CD4-positive, alpha-beta T cell (primary cell): Measurements from ENCODE around the gene TAF4B. TPM values are rescaled to one million over a fixed set of nuclear protein-coding genes. Genes with fewer than 3 reads are reported as not detected.
A peak's percentile ranks its signal among the peaks of the same experiment; 100 is the strongest.
"Not testable (repeated sequence)": the region's sequence is repeated elsewhere in the genome, so short reads cannot be mapped to it uniquely, and the experiment has no call there.

Source experiments
- ATAC-seq: fragments of 200-7000 bp; cut with Tn5 transposase; one replicate; pipeline ENCODE4 v1.10.0; 2022; ENCODE audit warnings: mild to moderate bottlenecking; ENCODE audit not compliant: poor library complexity
- CTCF ChIA-PET: fragments of 350-600 bp; sonication (Branson Sonifier 250); formaldehyde crosslinking; loops from one replicate; lab custom pipeline; 2021; ENCODE audit warnings: antibody characterized with exemption, inconsistent platforms; lab: Charles Lee
- POLR2A ChIA-PET: fragments of 350-600 bp; sonication (Branson Sonifier 250); formaldehyde crosslinking; loops from one replicate; lab custom pipeline; 2021; ENCODE audit warnings: antibody characterized with exemption, inconsistent platforms; lab: Charles Lee
- DNase-seq, 14 experiments: peaks; one replicate each; pipeline ENCODE4 v3.0.0-alpha.2; 2013 to 2020; ENCODE audit warnings: mixed read lengths in 2 of 14
- H3K27ac ChIP-seq, 2 donors: one replicate each; pipeline versions ENCODE4 v1.5.1 to v1.7.0; 2013; ENCODE audit warnings: low read length in 2 of 2, low read depth in 1 of 2, mild to moderate bottlenecking in 1 of 2
- H3K27me3 ChIP-seq, 2 experiments: 1 replicate in 1 of 2; 2 replicates in 1 of 2; pipeline versions ENCODE4 v1.6.1 to v1.7.0; 2013; ENCODE audit warnings: low read length in 2 of 2, control low read depth in 1 of 2, mild to moderate bottlenecking in 1 of 2, moderate library complexity in 1 of 2; ENCODE audit not compliant: insufficient read depth in 2 of 2, control insufficient read depth in 1 of 2
- H3K36me3 ChIP-seq: one replicate; pipeline ENCODE4 v1.6.1; 2013; ENCODE audit warnings: low read length, control low read depth; ENCODE audit not compliant: insufficient read depth
- H3K4me1 ChIP-seq: one replicate; pipeline ENCODE4 v1.6.1; 2013; ENCODE audit warnings: low read length, control low read depth; ENCODE audit not compliant: insufficient read depth
- H3K4me3 ChIP-seq: one replicate; pipeline ENCODE4 v1.5.1; 2013; ENCODE audit warnings: mild to moderate bottlenecking, low read length, moderate library complexity
- H3K9me3 ChIP-seq, 2 experiments: 1 replicate in 1 of 2; 2 replicates in 1 of 2; pipeline versions ENCODE4 v1.6.1 to v1.7.0; 2013; ENCODE audit warnings: low read length in 2 of 2, mild to moderate bottlenecking in 2 of 2, control low read depth in 1 of 2, moderate library complexity in 1 of 2; ENCODE audit not compliant: control insufficient read depth in 1 of 2, insufficient read depth in 1 of 2
- H3K27ac Mint-ChIP-seq: one replicate; pipeline ENCODE4 v1.8.0; 2020; ENCODE audit warnings: mixed read lengths
- H3K27me3 Mint-ChIP-seq: one replicate; pipeline ENCODE4 v1.8.0; 2021; ENCODE audit warnings: mixed read lengths
- H3K36me3 Mint-ChIP-seq: one replicate; pipeline ENCODE4 v1.8.0; 2021; ENCODE audit warnings: low read depth, mixed read lengths
- H3K4me1 Mint-ChIP-seq: one replicate; pipeline ENCODE4 v1.8.0; 2021; ENCODE audit warnings: low read depth, mixed read lengths
- H3K4me3 Mint-ChIP-seq: one replicate; pipeline ENCODE4 v1.8.0; 2020; ENCODE audit warnings: mild to moderate bottlenecking, mixed read lengths
- H3K9me3 Mint-ChIP-seq: one replicate; pipeline ENCODE4 v1.8.0; 2020; ENCODE audit warnings: mixed read lengths
- intact Hi-C, 2 experiments: fragments of 100-400 bp; cut with DNase I in 1 of 2; cut with micrococcal nuclease in 1 of 2; formaldehyde crosslinking; loops; one replicate each; pipeline versions ENCODE4 v1.15.1 to v1.9.0; 2023 to 2025; cut with DNase I, micrococcal nuclease
- total RNA-seq, 174 experiments: library from RNA in 2 of 174; stranded (reverse) in 2 of 174; gene quantifications; one replicate each; pipeline ENCODE4 v1.2.3 and lab custom pipeline; 2021 to 2026
- TF ChIP-seq, protein P1 (sequence below): fragments of 200-600 bp; IDR thresholded peaks from one replicate; pipeline ENCODE4 v1.8.0; 2022; ENCODE audit warnings: antibody characterized with exemption, mild to moderate bottlenecking

The TAF4B gene
- total RNA-seq, 2 experiments from 2014 or later = 13.7 to 14.1 TPM

DNA sequence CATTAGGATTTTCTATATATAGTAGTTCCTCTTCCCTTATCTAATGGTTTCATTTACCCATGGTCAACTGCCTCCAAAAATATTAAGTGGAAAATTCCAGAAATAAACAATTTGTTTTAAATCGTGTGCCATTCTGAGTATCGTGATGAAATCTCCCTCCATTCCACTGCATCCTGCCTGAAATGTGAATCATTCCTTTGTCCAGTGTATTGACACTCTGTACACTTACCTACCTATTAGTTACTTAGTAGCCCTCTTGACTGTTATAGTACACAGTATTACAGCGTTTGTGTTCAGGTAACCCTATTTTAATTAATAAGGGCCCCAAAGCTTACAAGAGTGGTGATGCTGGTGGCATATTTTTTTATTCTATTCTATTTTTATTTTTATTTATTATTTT is 26.2 kb downstream of the TAF4B start:
- no peaks in the 10 kb centered on the region for H3K9me3 ChIP-seq
- TF ChIP-seq, protein P1, sequence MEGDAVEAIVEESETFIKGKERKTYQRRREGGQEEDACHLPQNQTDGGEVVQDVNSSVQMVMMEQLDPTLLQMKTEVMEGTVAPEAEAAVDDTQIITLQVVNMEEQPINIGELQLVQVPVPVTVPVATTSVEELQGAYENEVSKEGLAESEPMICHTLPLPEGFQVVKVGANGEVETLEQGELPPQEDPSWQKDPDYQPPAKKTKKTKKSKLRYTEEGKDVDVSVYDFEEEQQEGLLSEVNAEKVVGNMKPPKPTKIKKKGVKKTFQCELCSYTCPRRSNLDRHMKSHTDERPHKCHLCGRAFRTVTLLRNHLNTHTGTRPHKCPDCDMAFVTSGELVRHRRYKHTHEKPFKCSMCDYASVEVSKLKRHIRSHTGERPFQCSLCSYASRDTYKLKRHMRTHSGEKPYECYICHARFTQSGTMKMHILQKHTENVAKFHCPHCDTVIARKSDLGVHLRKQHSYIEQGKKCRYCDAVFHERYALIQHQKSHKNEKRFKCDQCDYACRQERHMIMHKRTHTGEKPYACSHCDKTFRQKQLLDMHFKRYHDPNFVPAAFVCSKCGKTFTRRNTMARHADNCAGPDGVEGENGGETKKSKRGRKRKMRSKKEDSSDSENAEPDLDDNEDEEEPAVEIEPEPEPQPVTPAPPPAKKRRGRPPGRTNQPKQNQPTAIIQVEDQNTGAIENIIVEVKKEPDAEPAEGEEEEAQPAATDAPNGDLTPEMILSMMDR = no peak
- DNase-seq (no peak), ATAC-seq (no peak)
- no peaks in the 10 kb centered on the region for H3K27me3 ChIP-seq
- CTCF ChIA-PET = no interaction called here
- intact Hi-C loops = no loop called here
- no peak overlapping the region for H3K27ac Mint-ChIP-seq
- peaks cover 23% of the 10 kb centered on the region for H3K4me1 Mint-ChIP-seq
- H3K36me3 ChIP-seq = no peaks in the 10 kb centered on the region
- H3K4me3 ChIP-seq = no peak overlapping the region
- no peak overlapping the region for H3K4me3 Mint-ChIP-seq
- no peaks in the 10 kb centered on the region for H3K4me1 ChIP-seq
- POLR2A ChIA-PET = no interaction called here
- no peaks in the 10 kb centered on the region for H3K9me3 Mint-ChIP-seq
- H3K36me3 Mint-ChIP-seq = no peaks in the 10 kb centered on the region
- H3K27ac ChIP-seq = no peak overlapping the region
- no peaks in the 10 kb centered on the region for H3K27me3 Mint-ChIP-seq

GRCh38 chr18:26254808-26255207 is 28.6 kb downstream of the TAF4B start:
- H3K27me3 Mint-ChIP-seq, POLR2A ChIA-PET, H3K9me3 Mint-ChIP-seq, H3K27ac ChIP-seq, H3K36me3 ChIP-seq, H3K4me3 Mint-ChIP-seq, H3K4me1 ChIP-seq, H3K27me3 ChIP-seq, H3K4me3 ChIP-seq, DNase-seq, ATAC-seq, H3K36me3 Mint-ChIP-seq, CTCF ChIA-PET, H3K9me3 ChIP-seq: not testable (repeated sequence)
- Mint-ChIP-seq H3K4me1 (peaks cover 26% of the 10 kb centered on the region), H3K27ac (peak overlapping the region; percentile 8)
- intact Hi-C loops = loop anchor here in 1 of 2 experiments (5.0 kb wide), 1 partner anchor 38 kb away; no protein-coding TSS in a partner anchor

- no peak overlapping the region for H3K4me3 ChIP-seq
- H3K27ac Mint-ChIP-seq = no peak overlapping the region
- peaks cover 0 to under 1% of the 10 kb centered on the region in 2 experiments for H3K9me3 ChIP-seq
- no peaks in the 10 kb centered on the region for H3K27me3 ChIP-seq
- no peaks in the 10 kb centered on the region for H3K36me3 ChIP-seq
- no peaks in the 10 kb centered on the region for H3K9me3 Mint-ChIP-seq
- TF ChIP-seq, protein P1 = no peak
- no peak overlapping the region for H3K27ac ChIP-seq
- peaks cover 4% of the 10 kb centered on the region for H3K36me3 Mint-ChIP-seq
- no peak for DNase-seq
- peak; percentile 17 for ATAC-seq
- H3K27me3 Mint-ChIP-seq = no peaks in the 10 kb centered on the region
- CTCF ChIA-PET = interaction anchor here (0.6 kb wide), 1 partner anchor 94 kb away, joined by 3 read pairs; no protein-coding TSS in a partner anchor
- intact Hi-C loops = loop anchor here in 1 of 2 experiments (5.0 kb wide), 1 partner anchor 39 kb away; no protein-coding TSS in a partner anchor
- POLR2A ChIA-PET = no interaction called here
- no peaks in the 10 kb centered on the region for H3K4me1 ChIP-seq
- H3K4me3 Mint-ChIP-seq = peak overlapping the region; percentile 3
- peaks cover 26% of the 10 kb centered on the region for H3K4me1 Mint-ChIP-seq
Measured at GRCh38 chr18:26255695-26256622, 29.7 kb downstream of the TAF4B start.
